ENCODE data around the gene LDLRAD4. TPM values are rescaled to one million over a fixed set of nuclear protein-coding genes. Genes with fewer than 3 reads are reported as not detected.
A peak's percentile ranks its signal among the peaks of the same experiment; 100 is the strongest.

The LDLRAD4 gene
- polyA plus RNA-seq, 1 of the 3 experiments (the other 2 are of a cell fraction): 0.16 TPM

DNA sequence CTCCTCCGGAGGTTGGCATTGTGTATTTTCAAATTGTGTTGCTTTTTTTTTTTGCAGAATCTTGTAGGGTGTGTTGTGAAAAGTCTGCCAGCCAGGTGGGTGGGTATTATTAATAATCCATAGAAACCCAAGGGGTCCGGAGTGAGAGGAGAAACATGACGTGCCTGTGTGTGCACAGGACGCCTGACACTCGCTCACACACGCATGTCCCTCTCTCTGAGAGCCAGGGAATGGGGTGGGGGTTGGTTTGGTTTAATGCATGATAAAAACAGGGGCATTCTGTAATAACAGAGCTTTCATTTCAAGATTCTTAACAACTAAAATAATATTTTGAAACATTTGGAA lies 283.0 kb downstream of the LDLRAD4 start:
- H3K4me1 ChIP-seq (ENCODE audit: control insufficient read depth in 1 of 2, insufficient read depth in 2 of 2, low read depth in 1 of 2, low read length in 1 of 2): peaks cover 13 to 43% of the 10 kb centered on the region in 2 experiments
- WGBS (ENCODE audit: low lambda C conversion rate): 55% methylated on average over 6 of the region's 6 CpGs
- no peaks in the 10 kb centered on the region for H4K20me1 ChIP-seq (ENCODE audit: insufficient read depth)
- no peaks in the 10 kb centered on the region for H3K79me2 ChIP-seq (ENCODE audit: insufficient read depth)
- H3F3A ChIP-seq (replicated peaks; ENCODE audit: insufficient read depth): no peaks in the 10 kb centered on the region
- H3K9ac ChIP-seq: no peak overlapping the region
- H3K27ac ChIP-seq (ENCODE audit: low read depth in 2 of 2, low read length in 1 of 2): peak overlapping the region; percentile 7 to 97; a peak in 2 of 4 replicates
- no peak overlapping the region for H2AFZ ChIP-seq (ENCODE audit: low read depth)
- CTCF ChIA-PET: interaction anchor here (1.3 kb wide), 1 partner anchor 44 kb away, joined by 3 read pairs; no protein-coding TSS in a partner anchor
- H3K36me3 ChIP-seq (replicated peaks in 1 of 2; ENCODE audit: control insufficient read depth in 1 of 2, insufficient read depth in 2 of 2, low read length in 1 of 2): no peaks in the 10 kb centered on the region
- POLR2A ChIA-PET: interaction anchor here (1.0 kb wide), 1 partner anchor 278 kb away, joined by 3 read pairs; no protein-coding TSS in a partner anchor
- no peaks in the 10 kb centered on the region for H3K9me3 ChIP-seq
- H3K4me2 ChIP-seq: peak overlapping the region; percentile 24; the same call in 1 of the 2 replicates
- no peaks in the 10 kb centered on the region for H3K27me3 ChIP-seq (ENCODE audit: insufficient read depth)
- no peaks in the 10 kb centered on the region for H3K9me2 ChIP-seq
- no peak for DNase-seq
- no peak for TF ChIP-seq TEAD4 (IDR thresholded peaks at IDR 0.05; ENCODE audit: borderline replicate concordance, insufficient read depth)
- TF ChIP-seq MXI1 (IDR thresholded peaks at IDR 0.05; ENCODE audit: low read depth, low read length): no peak
- TF ChIP-seq RCOR1 (IDR thresholded peaks at IDR 0.05; ENCODE audit: low read length): no peak
- TF ChIP-seq MEF2A (IDR thresholded peaks at IDR 0.05; ENCODE audit: borderline replicate concordance, low read depth): no peak
- TF ChIP-seq YY1 (IDR thresholded peaks at IDR 0.05; ENCODE audit: low read depth): no peak
- no peak for TF ChIP-seq GATA2 (CRISPR knock-in tag; IDR thresholded peaks at IDR 0.05)
- TF ChIP-seq, protein P1, sequence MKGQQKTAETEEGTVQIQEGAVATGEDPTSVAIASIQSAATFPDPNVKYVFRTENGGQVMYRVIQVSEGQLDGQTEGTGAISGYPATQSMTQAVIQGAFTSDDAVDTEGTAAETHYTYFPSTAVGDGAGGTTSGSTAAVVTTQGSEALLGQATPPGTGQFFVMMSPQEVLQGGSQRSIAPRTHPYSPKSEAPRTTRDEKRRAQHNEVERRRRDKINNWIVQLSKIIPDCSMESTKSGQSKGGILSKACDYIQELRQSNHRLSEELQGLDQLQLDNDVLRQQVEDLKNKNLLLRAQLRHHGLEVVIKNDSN (IDR thresholded peaks at IDR 0.05; ENCODE audit: borderline replicate concordance, low read depth): no peak
- TF ChIP-seq, protein P2, sequence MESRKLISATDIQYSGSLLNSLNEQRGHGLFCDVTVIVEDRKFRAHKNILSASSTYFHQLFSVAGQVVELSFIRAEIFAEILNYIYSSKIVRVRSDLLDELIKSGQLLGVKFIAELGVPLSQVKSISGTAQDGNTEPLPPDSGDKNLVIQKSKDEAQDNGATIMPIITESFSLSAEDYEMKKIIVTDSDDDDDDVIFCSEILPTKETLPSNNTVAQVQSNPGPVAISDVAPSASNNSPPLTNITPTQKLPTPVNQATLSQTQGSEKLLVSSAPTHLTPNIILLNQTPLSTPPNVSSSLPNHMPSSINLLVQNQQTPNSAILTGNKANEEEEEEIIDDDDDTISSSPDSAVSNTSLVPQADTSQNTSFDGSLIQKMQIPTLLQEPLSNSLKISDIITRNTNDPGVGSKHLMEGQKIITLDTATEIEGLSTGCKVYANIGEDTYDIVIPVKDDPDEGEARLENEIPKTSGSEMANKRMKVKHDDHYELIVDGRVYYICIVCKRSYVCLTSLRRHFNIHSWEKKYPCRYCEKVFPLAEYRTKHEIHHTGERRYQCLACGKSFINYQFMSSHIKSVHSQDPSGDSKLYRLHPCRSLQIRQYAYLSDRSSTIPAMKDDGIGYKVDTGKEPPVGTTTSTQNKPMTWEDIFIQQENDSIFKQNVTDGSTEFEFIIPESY (IDR thresholded peaks at IDR 0.05; ENCODE audit: borderline replicate concordance, low read depth): no peak
- TF ChIP-seq GABPA (IDR thresholded peaks at IDR 0.05; ENCODE audit: low read depth): no peak
- no peak for TF ChIP-seq TAF1 (IDR thresholded peaks at IDR 0.05; ENCODE audit: borderline replicate concordance, low read depth, low read length)
- TF ChIP-seq JUND (IDR thresholded peaks at IDR 0.05): no peak
- H3K4me3 ChIP-seq (ENCODE audit: low read depth in 2 of 2, low read length in 1 of 2): peak overlapping the region in 1 of 2 experiments; percentile 4; a peak in 1 of 4 replicates

DNA sequence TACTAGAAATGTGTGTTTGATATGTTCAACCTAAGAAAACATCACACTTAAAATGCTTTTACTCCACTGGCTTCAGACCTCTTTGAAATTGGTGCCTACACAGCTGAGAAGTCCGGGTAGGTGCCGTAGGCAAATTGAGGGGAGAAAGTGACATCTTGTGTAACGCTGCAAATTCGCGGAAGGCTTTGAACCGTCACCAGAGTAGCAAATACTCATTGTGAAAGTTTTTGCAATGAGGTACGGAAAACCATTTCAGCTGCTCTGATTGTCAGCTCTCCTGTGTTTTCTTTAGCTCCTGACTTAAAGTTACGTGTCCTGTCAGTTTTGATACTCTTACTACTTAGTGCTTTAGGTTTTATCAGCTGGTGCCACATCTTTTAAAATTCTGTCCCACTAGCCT lies 283.3 kb downstream of the LDLRAD4 start:
- 80% methylated on average over 8 of the region's 8 CpGs for WGBS (ENCODE audit: low lambda C conversion rate)

More for the DNA sequence above, 283.3 kb downstream of the LDLRAD4 start:
- no peak overlapping the region for H2AFZ ChIP-seq (ENCODE audit: low read depth)
- H4K20me1 ChIP-seq (ENCODE audit: insufficient read depth): no peaks in the 10 kb centered on the region
- CTCF ChIA-PET: interaction anchor here (1.3 kb wide), 1 partner anchor 44 kb away, joined by 3 read pairs; no protein-coding TSS in a partner anchor
- no peak overlapping the region for H3K4me3 ChIP-seq (ENCODE audit: low read depth in 2 of 2, low read length in 1 of 2)
- no peaks in the 10 kb centered on the region for H3K79me2 ChIP-seq (ENCODE audit: insufficient read depth)
- H3F3A ChIP-seq (replicated peaks; ENCODE audit: insufficient read depth): no peaks in the 10 kb centered on the region
- no peaks in the 10 kb centered on the region for H3K27me3 ChIP-seq (ENCODE audit: insufficient read depth)
- no peaks in the 10 kb centered on the region for H3K9me3 ChIP-seq
- no peak for DNase-seq
- H3K4me1 ChIP-seq (ENCODE audit: control insufficient read depth in 1 of 2, insufficient read depth in 2 of 2, low read depth in 1 of 2, low read length in 1 of 2): peaks cover 13 to 45% of the 10 kb centered on the region in 2 experiments
- H3K9ac ChIP-seq: no peak overlapping the region
- TF ChIP-seq POLR2AphosphoS5 (IDR thresholded peaks at IDR 0.05; ENCODE audit: low read depth, low read length): no peak
- H3K4me2 ChIP-seq: no peak overlapping the region; the same call in 1 of the 2 replicates
- POLR2A ChIA-PET: interaction anchor here (1.0 kb wide), 1 partner anchor 279 kb away, joined by 3 read pairs; no protein-coding TSS in a partner anchor
- H3K27ac ChIP-seq (ENCODE audit: low read depth in 2 of 2, low read length in 1 of 2): peak overlapping the region; percentile 7 to 97; a peak in 2 of 4 replicates
- no peaks in the 10 kb centered on the region for H3K36me3 ChIP-seq (replicated peaks in 1 of 2; ENCODE audit: control insufficient read depth in 1 of 2, insufficient read depth in 2 of 2, low read length in 1 of 2)
- no peaks in the 10 kb centered on the region for H3K9me2 ChIP-seq

Measured in SK-N-SH (cell line).